Midbrain (tissue), 1 donor: ENCODE results near the gene MKKS.

ENCODE experiments used
- DNase-seq: peaks from one replicate; lab custom pipeline; 2025; lab: John Stamatoyannopoulos, UW

The MKKS gene

GRCh38 chr20:10433623-10434466 lies at the start of gene MKKS:
TSS of gene MKKS (minus strand) at chr20:10434222. CDS start at chr20:10413514, 20,708 bp downstream.
- peak; percentile 93 for DNase-seq

GRCh38 chr20:10483691-10484090 lies 49.7 kb upstream of the MKKS start:
- no peak for DNase-seq

- DNase-seq: no peak
Observed at GRCh38 chr20:10481676-10482075, 47.7 kb upstream of the MKKS start.

- no peak for DNase-seq
Observed at GRCh38 chr20:10478930-10479329, 44.9 kb upstream of the MKKS start.

GRCh38 chr20:10478205-10478604 lies 44.2 kb upstream of the MKKS start:
- no peak for DNase-seq

- peak; percentile 13 for DNase-seq
Observed at GRCh38 chr20:10476319-10476724, 42.3 kb upstream of the MKKS start.

GRCh38 chr20:10475225-10475624 lies 41.2 kb upstream of the MKKS start:
- no peak for DNase-seq

GRCh38 chr20:10474606-10475184 lies 40.7 kb upstream of the MKKS start:
- DNase-seq: peak; percentile 8

GRCh38 chr20:10472871-10473270 lies 38.8 kb upstream of the MKKS start:
- DNase-seq: no peak

GRCh38 chr20:10470276-10470675 lies 36.3 kb upstream of the MKKS start:
- DNase-seq: no peak

GRCh38 chr20:10469599-10469998 lies 35.6 kb upstream of the MKKS start:
- peak; percentile 73 for DNase-seq

GRCh38 chr20:10469056-10469455 lies 35.0 kb upstream of the MKKS start:
- DNase-seq: no peak

- no peak for DNase-seq
Observed at GRCh38 chr20:10468340-10468845, 34.4 kb upstream of the MKKS start.

- DNase-seq: no peak
Observed at GRCh38 chr20:10467681-10468339, 33.8 kb upstream of the MKKS start.

- DNase-seq: no peak
Observed at GRCh38 chr20:10466855-10467254, 32.8 kb upstream of the MKKS start.

GRCh38 chr20:10466325-10466724 lies 32.3 kb upstream of the MKKS start:
- no peak for DNase-seq

- no peak for DNase-seq
Observed at GRCh38 chr20:10465135-10465534, 31.1 kb upstream of the MKKS start.

- DNase-seq: no peak
Observed at GRCh38 chr20:10463622-10464021, 29.6 kb upstream of the MKKS start.

- DNase-seq: no peak
Observed at GRCh38 chr20:10462516-10462915, 28.5 kb upstream of the MKKS start.

GRCh38 chr20:10461495-10461894 lies 27.5 kb upstream of the MKKS start:
- no peak for DNase-seq

GRCh38 chr20:10454151-10454750 lies 20.2 kb upstream of the MKKS start:
- no peak for DNase-seq

GRCh38 chr20:10453241-10453640 lies 19.2 kb upstream of the MKKS start:
- DNase-seq: no peak
